Activated B cell treated with CpG ODN at 0.5 μM for 24 hours (primary cell): ENCODE data around the gene GFAP. TPM values are rescaled to one million over a fixed set of nuclear protein-coding genes. Genes with fewer than 3 reads are reported as not detected.
A peak's percentile ranks its signal among the peaks of the same experiment; 100 is the strongest.

Experiments used
- ATAC-seq: fragments of 200-7000 bp; cut with Tn5 transposase; one replicate; pipeline ENCODE4 v1.10.0; 2021; ENCODE audit warnings: low read depth, mild to moderate bottlenecking, moderate library complexity
- CTCF ChIA-PET: fragments of 350-600 bp; sonication (Branson Sonifier 250); formaldehyde crosslinking; loops from one replicate; lab custom pipeline; 2021; ENCODE audit warnings: antibody characterized with exemption; lab: Charles Lee
- POLR2A ChIA-PET: fragments of 350-600 bp; sonication (Branson Sonifier 250); formaldehyde crosslinking; loops from one replicate; lab custom pipeline; 2021; ENCODE audit warnings: antibody characterized with exemption; lab: Charles Lee
- DNase-seq: peaks from one replicate; pipeline ENCODE4 v3.0.0; 2022
- H3K27ac Mint-ChIP-seq: one replicate; pipeline ENCODE4 v1.8.0; 2020; ENCODE audit warnings: mixed read lengths
- H3K27me3 Mint-ChIP-seq: one replicate; pipeline ENCODE4 v1.8.0; 2021; ENCODE audit warnings: mixed read lengths
- H3K36me3 Mint-ChIP-seq: one replicate; pipeline ENCODE4 v1.8.0; 2021; ENCODE audit warnings: low read depth, mixed read lengths
- H3K4me1 Mint-ChIP-seq: one replicate; pipeline ENCODE4 v1.8.0; 2021; ENCODE audit warnings: mixed read lengths
- H3K4me3 Mint-ChIP-seq: one replicate; pipeline ENCODE4 v1.8.0; 2020; ENCODE audit warnings: mild to moderate bottlenecking, mixed read lengths
- H3K9me3 Mint-ChIP-seq: one replicate; pipeline ENCODE4 v1.8.0; 2020; ENCODE audit warnings: mixed read lengths
- CTCF ChIP-seq: fragments of 200-600 bp; IDR thresholded peaks from one replicate; pipeline ENCODE4 v1.8.0; 2022; ENCODE audit warnings: antibody characterized with exemption, mild to moderate bottlenecking
- intact Hi-C: fragments of 100-400 bp; cut with micrococcal nuclease; formaldehyde crosslinking; loops from one replicate; pipeline ENCODE4 v1.15.1; 2024
- total RNA-seq: library from RNA; stranded (reverse); gene quantifications from 2 replicates; pipeline ENCODE4 v1.2.3, GENCODE V29; 2022

Gene GFAP
- total RNA-seq, 1 donor from 2014 or later = not detected

GRCh38 chr17:44922746-44923470 is 7.6 kb upstream of the GFAP start:
- ChIA-PET CTCF (no interaction called here), POLR2A (no interaction called here)
- no peak overlapping the region for H3K27ac Mint-ChIP-seq
- no peak overlapping the region for H3K4me3 Mint-ChIP-seq
- intact Hi-C loops = loop anchor here (5.0 kb wide), 1 partner anchor 274 kb away; no protein-coding TSS in a partner anchor
- ATAC-seq = no peak
- H3K36me3 Mint-ChIP-seq = no peaks in the 10 kb centered on the region
- TF ChIP-seq CTCF = no peak
- H3K9me3 Mint-ChIP-seq = no peaks in the 10 kb centered on the region
- DNase-seq = no peak
- H3K27me3 Mint-ChIP-seq = peaks cover 11% of the 10 kb centered on the region
- H3K4me1 Mint-ChIP-seq = peaks cover 15% of the 10 kb centered on the region

GRCh38 chr17:44922136-44922535 is 6.8 kb upstream of the GFAP start:
- Mint-ChIP-seq H3K4me1 (peaks cover 15% of the 10 kb centered on the region), H3K27me3 (peaks cover 11% of the 10 kb centered on the region), H3K36me3 (no peaks in the 10 kb centered on the region), H3K9me3 (no peaks in the 10 kb centered on the region), H3K4me3 (no peak overlapping the region), H3K27ac (no peak overlapping the region)
- no peak for TF ChIP-seq CTCF
- intact Hi-C loops = loop anchor here (5.0 kb wide), 1 partner anchor 275 kb away; no protein-coding TSS in a partner anchor
- ATAC-seq (no peak), DNase-seq (no peak)
- POLR2A ChIA-PET = no interaction called here
- CTCF ChIA-PET = no interaction called here

GRCh38 chr17:44921122-44921882 is 6.0 kb upstream of the GFAP start:
- DNase-seq (no peak), ATAC-seq (no peak)
- H3K27me3 Mint-ChIP-seq = peaks cover 12% of the 10 kb centered on the region
- no peaks in the 10 kb centered on the region for H3K36me3 Mint-ChIP-seq
- H3K27ac Mint-ChIP-seq = no peak overlapping the region
- intact Hi-C loops = loop anchor here (5.0 kb wide), 1 partner anchor 276 kb away; no protein-coding TSS in a partner anchor
- ChIA-PET CTCF (interaction anchor here (1.2 to 3.9 kb wide), 4 partner anchors 10 to 178 kb away, joined by 4 to 30 read pairs (median 18); no protein-coding TSS in a partner anchor), POLR2A (interaction anchor here (0.8 to 1.9 kb wide), 4 partner anchors 101 to 227 kb away, joined by 3 to 4 read pairs (median 4); partner anchors contain the start of genes HEXIM1 and NMT1)
- H3K9me3 Mint-ChIP-seq = no peaks in the 10 kb centered on the region
- TF ChIP-seq CTCF = no peak
- peaks cover 15% of the 10 kb centered on the region for H3K4me1 Mint-ChIP-seq
- no peak overlapping the region for H3K4me3 Mint-ChIP-seq

- H3K4me3 Mint-ChIP-seq = no peak overlapping the region
- ATAC-seq = peak; percentile 42
- no peak overlapping the region for H3K27ac Mint-ChIP-seq
- ChIA-PET CTCF (interaction anchor here (0.6 to 3.9 kb wide), 11 partner anchors 10 to 277 kb away, joined by 3 to 30 read pairs (median 5); partner anchors contain the start of genes ACBD4, NMT1 and PLCD3), POLR2A (interaction anchor here (0.6 to 1.9 kb wide), 5 partner anchors 21 to 140 kb away, joined by 3 to 6 read pairs (median 4); partner anchors contain the start of genes EFTUD2 and NMT1)
- H3K36me3 Mint-ChIP-seq = no peaks in the 10 kb centered on the region
- DNase-seq = no peak
- no peaks in the 10 kb centered on the region for H3K9me3 Mint-ChIP-seq
- TF ChIP-seq CTCF = no peak
- intact Hi-C loops = loop anchor here (1.0 to 5.0 kb wide), 4 partner anchors 102 to 277 kb away; no protein-coding TSS in a partner anchor
- H3K4me1 Mint-ChIP-seq = peaks cover 15% of the 10 kb centered on the region
- peaks cover 15% of the 10 kb centered on the region for H3K27me3 Mint-ChIP-seq
Observed at GRCh38 chr17:44920565-44920940, 5.3 kb upstream of the GFAP start.
